Measurements from ENCODE around the gene GRAP2. TPM values are rescaled to one million over a fixed set of nuclear protein-coding genes. Genes with fewer than 3 reads are reported as not detected.

GRAP2 gene
- total RNA-seq, 4 donors from 2014 or later = 0.76 to 11.1 (median 1.1) TPM

DNA sequence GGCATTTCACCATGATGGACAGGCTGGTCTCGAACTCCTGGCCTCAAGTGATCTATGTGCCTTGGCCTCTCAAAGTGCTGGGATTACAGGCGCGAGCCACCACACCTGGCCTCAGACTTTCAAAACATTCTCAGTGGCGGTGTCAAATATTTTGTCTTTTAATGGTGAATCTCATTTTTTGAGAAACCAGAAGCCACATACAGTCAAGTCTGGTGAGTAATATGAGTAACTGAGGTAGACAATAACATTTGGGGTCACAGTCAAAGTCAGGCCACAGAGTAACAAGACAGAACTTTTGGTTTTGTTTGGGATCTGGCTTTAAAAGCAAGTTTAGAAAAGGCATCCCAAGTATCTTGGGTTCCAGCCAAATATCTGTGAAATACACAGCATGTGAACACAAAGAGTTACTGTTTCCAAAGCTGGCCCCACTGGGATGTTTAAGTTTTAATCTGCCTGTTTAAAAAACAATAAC lies 53.7 kb downstream of the GRAP2 start:
- no peak overlapping the region for H3K27ac ChIP-seq
- H3K27me3 ChIP-seq = peaks cover 0 to 29% (median 0%) of the 10 kb centered on the region in 4 donors
- WGBS, 2 donors = 89 to 90% methylated on average over 4 of the region's 4 CpGs
- TF ChIP-seq POLR2A (IDR thresholded peaks at IDR 0.05) = no peak
- no peak for TF ChIP-seq CTCF (IDR thresholded peaks at IDR 0.05)
- H3K4me1 ChIP-seq = peaks cover 0 to 25% (median 12%) of the 10 kb centered on the region in 3 donors
- no peak for DNase-seq
- no peaks in the 10 kb centered on the region for H3K36me3 ChIP-seq
- no peak overlapping the region for H3K4me3 ChIP-seq
- H3K9me3 ChIP-seq = no peaks in the 10 kb centered on the region
- intact Hi-C loops (cut with DNase I) = no loop called here

DNA sequence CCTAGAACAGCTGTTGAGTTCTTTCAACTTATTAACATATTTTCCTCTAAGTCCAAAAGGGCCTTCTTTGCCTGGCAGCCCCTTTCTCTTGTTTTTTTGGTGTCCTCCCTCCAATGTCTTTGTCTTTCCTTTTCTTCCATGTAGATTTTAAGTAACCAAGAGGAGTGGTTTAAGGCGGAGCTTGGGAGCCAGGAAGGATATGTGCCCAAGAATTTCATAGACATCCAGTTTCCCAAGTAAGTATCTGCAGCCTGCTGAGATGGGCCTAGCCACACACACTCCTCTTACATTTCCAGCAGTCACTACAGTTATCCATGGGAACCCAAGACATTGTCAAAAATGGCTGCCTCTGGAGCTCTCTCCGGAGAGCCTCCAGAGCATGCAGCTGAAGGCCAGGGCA lies 54.8 kb downstream of the GRAP2 start:
- TF ChIP-seq CTCF (IDR thresholded peaks at IDR 0.05) = no peak
- TF ChIP-seq POLR2A (IDR thresholded peaks at IDR 0.05) = no peak
- H3K4me1 ChIP-seq = peaks cover 0 to 29% (median 14%) of the 10 kb centered on the region in 3 donors
- no peaks in the 10 kb centered on the region for H3K9me3 ChIP-seq
- H3K27ac ChIP-seq = no peak overlapping the region
- peaks cover 0 to 38% (median 0%) of the 10 kb centered on the region in 4 donors for H3K27me3 ChIP-seq
- WGBS, 2 donors = 96 to 100% methylated on average over 2 of the region's 2 CpGs
- no peak overlapping the region for H3K4me3 ChIP-seq
- no peak for DNase-seq
- intact Hi-C loops (cut with DNase I) = no loop called here
- H3K36me3 ChIP-seq = no peaks in the 10 kb centered on the region

GRCh38 chr22:39956932-39957664 lies 56.2 kb downstream of the GRAP2 start:
- no peak for TF ChIP-seq CTCF (IDR thresholded peaks at IDR 0.05)
- TF ChIP-seq POLR2A (IDR thresholded peaks at IDR 0.05) = no peak
- intact Hi-C loops (cut with DNase I) = no loop called here
- WGBS, 2 donors = 51 to 68% methylated on average over 9 to 10 of the region's 10 CpGs
- H3K36me3 ChIP-seq = no peaks in the 10 kb centered on the region
- H3K4me3 ChIP-seq = no peak overlapping the region
- peaks cover 0 to 49% (median 0%) of the 10 kb centered on the region in 4 donors for H3K27me3 ChIP-seq
- peaks cover 0 to 29% (median 14%) of the 10 kb centered on the region in 3 donors for H3K4me1 ChIP-seq
- no peak overlapping the region for H3K27ac ChIP-seq
- no peak for DNase-seq
- H3K9me3 ChIP-seq = no peaks in the 10 kb centered on the region

GRCh38 chr22:39958009-39958711 lies 57.3 kb downstream of the GRAP2 start:
- Histone ChIP-seq H3K9me3 (no peaks in the 10 kb centered on the region), H3K36me3 (no peaks in the 10 kb centered on the region), H3K4me1 (peaks cover 0 to 29% (median 14%) of the 10 kb centered on the region in 3 donors), H3K4me3 (no peak overlapping the region), H3K27ac (no peak overlapping the region), H3K27me3 (peaks cover 0 to 57% (median 0%) of the 10 kb centered on the region in 4 donors)
- 81 to 83% methylated on average over 8 of the region's 8 CpGs for WGBS, 2 donors
- no peak for TF ChIP-seq CTCF (IDR thresholded peaks at IDR 0.05)
- TF ChIP-seq POLR2A (IDR thresholded peaks at IDR 0.05) = no peak
- DNase-seq = no peak
- intact Hi-C loops (cut with DNase I) = no loop called here
